Stimulated activated CD8-positive, alpha-beta memory T cell treated with anti-CD3 and anti-CD28 coated beads, Interleukin-12 subunit alpha, Interleukin-12 subunit beta, amount 100 ng/mL, for 4 hours (primary cell): ENCODE measurements around the gene PEX5L.
"Not testable (repeated sequence)": the region's sequence is repeated elsewhere in the genome, so short reads cannot be mapped to it uniquely, and the experiment has no call there.

Experiments used
- DNase-seq: peaks from one replicate; pipeline ENCODE4 v3.0.0-alpha.2; 2020; ENCODE audit warnings: low read depth

PEX5L gene

DNA sequence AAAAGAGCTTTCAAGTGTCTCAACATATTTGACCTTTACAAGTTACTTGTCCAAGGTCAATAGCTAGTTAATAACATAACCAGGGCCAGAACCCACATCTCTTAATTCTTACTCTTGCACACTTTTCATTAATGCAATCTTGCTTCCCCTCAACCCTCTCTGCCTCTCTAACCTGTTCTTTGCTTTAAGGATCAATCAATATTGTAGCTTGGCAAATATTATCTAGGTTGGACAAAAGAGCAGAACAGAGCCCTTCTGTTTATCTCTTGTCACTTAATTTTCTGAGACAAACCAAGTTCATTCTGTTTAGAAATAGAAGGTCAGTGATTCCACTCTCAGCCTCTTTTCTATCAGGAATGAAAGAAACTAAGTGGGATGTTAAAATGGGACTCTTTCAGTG is 203.4 kb downstream of the PEX5L start:
- DNase-seq, result no peak

GRCh38 chr3:179832333-179832854 is 204.3 kb downstream of the PEX5L start:
- no peak for DNase-seq

- no peak for DNase-seq
Measured at GRCh38 chr3:179829401-179829800, 207.3 kb downstream of the PEX5L start.

GRCh38 chr3:179828738-179829137 is 208.0 kb downstream of the PEX5L start:
- DNase-seq, result no peak

- DNase-seq, result no peak
Measured at GRCh38 chr3:179826247-179826637, 210.5 kb downstream of the PEX5L start.

- no peak for DNase-seq
Measured at GRCh38 chr3:179825527-179826246, 211.1 kb downstream of the PEX5L start.

GRCh38 chr3:179822296-179822695 is 214.4 kb downstream of the PEX5L start:
- no peak for DNase-seq

DNA sequence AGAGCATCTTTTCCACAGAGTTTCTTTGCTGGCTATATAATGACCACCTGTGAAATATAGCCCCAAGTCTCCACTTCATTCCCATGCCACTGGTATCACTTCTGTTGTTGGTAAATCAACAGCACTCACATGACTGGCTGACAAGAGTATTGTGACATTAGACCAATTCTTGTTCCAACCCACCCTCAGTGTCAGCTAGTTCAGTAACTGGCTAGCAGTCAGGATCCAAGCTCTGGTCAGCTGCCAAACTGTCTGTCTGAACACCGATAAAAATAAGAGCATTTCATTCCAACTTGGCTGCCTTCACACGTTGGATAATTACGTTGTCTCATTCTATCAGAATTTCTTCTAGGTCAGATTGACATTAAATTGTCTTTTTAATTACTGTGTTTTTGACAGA is 217.4 kb downstream of the PEX5L start:
- no peak for DNase-seq

GRCh38 chr3:179812096-179812382 is 224.7 kb downstream of the PEX5L start:
- DNase-seq, result no peak

DNA sequence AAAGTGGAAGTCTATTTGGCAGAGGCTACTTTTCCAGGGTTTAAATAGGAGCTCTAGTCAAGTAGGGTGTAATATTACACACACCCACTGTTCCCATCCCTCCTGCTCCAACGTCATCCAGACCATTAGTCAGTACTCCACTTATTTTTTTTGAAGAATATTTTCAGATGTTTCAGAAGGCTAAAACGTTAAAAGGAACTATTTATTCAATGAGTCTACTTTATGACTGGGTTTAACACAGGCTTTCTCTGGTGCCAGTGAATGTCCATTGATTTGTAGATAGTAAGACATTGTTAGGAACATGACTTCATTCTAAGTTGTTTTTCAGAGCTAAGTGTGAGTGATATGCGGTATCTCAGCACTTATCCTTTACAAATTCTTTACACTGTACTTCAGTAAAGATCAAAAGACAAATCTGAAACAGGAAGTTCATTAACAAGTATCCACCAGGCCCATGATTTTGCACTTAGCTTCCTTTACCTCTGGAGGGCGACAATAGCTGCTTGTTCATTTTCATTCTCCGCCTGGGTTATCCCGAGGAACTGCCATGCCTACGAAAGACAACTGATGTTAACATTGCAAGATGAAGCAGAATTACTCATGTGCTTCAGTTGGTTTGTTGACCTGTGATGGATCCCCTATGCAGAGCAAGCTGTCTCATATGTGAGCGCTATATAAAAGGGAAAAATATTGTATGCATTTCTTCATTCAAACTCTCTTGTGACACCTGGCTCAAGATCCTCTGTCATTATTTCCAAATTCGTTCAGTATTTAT is 225.2 kb downstream of the PEX5L start:
- DNase-seq, result no peak

GRCh38 chr3:179809639-179810038 is 227.1 kb downstream of the PEX5L start:
- DNase-seq, result no peak

GRCh38 chr3:179807588-179807987 is 229.1 kb downstream of the PEX5L start:
- DNase-seq, result no peak

- DNase-seq, result no peak
Measured at GRCh38 chr3:179806177-179806576, 230.6 kb downstream of the PEX5L start.

DNA sequence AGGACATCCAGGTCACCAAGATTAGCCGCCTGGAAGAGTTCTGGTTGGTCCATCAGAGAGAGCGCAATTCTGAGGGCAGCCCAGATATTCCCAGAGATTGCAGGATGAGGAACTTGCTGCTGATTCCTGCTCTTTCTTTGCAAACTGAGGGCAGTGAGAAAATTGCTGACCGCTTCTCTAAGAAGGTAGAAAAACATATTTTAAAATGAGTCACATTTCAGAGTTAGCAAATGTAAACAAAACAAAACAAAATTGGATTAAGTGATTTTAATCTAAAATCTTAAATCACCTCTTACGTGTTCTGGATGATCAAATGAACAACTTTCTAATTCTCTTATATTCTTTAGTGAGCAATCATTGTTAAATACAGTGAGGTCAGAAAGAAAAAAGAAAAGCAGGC is 234.9 kb downstream of the PEX5L start:
- DNase-seq, result no peak

DNA sequence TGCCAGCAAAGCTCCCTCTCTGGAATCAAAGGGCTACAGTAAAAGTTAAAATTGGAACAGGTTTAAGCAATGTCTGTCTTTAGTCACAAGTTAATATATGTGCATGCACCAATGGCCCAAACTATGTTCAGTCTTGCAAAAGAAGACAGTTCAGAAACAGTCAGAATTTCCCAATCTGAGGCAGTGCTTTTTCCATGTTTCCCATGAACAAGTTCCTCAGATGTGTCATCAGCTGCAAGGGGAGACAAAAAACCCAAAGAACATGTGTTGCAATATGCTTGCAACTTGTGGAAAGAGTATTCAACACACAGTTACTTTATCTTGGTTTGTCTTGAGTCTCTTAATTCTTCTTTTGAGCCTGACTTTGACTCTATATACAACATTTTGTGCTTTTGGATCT is 235.5 kb downstream of the PEX5L start:
- no peak for DNase-seq

GRCh38 chr3:179797192-179797591 is 239.5 kb downstream of the PEX5L start:
- DNase-seq, result no peak

- no peak for DNase-seq
Measured at GRCh38 chr3:179796421-179796820, 240.3 kb downstream of the PEX5L start.

GRCh38 chr3:179794355-179794754 is 242.4 kb downstream of the PEX5L start:
- no peak for DNase-seq

DNA sequence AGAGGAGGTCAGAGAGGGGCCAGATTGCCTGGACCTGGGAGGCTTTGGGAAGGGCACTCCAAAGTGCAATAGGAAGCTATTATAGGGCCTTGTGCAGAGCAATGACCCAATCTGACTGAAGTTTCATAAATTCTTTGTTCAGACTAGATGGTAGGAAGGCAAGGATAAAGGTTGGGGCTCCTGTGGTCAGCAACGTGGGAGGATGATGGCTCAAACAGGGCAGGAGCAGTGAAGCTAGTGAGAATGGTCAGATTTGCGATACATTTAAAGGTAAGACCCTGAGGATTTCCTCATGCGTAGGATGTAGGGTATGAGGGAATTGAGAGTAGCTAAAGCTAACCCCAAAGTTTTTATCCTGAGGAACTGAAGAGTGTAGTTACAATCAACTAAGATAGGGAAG is 244.9 kb downstream of the PEX5L start:
- DNase-seq, result no peak

DNA sequence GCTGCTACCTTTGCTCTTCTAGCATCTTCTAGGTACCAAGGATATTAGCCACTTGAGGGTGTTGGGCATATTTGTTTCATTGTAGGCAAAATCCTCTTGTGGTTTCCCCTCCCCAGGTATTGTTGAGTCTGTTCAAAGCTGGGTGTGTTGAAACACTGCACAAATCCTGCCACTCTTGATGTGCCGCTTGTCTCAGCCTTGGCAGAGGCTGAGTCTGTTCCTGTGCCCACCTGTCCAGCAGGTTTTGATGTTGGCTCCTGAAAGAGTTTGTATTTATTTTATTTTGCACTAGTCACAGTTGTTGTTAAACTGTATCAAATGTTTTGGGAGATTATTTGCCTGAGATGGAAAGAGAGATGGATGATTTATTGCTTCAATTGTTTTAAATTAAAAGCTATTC is 247.7 kb downstream of the PEX5L start:
- DNase-seq, result no peak

DNA sequence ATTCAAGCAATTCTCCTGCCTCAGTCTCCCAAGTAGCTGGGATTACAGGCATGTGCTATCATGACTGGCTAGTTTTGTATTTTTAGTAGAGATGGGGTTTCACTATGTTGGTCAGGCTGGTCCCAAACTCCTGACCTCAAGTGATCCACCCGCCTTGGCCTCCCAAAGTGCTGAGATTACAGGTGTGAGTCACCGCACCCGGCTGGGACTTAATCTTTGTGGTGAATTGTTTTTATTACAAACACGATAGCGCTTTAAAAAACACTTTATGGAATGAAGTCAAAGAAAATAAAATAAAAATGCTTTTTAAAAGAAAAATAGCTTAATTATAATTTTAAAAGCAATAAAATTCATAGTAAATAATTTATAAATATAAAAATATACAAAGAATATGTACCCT is 253.9 kb downstream of the PEX5L start:
- not testable (repeated sequence) for DNase-seq

DNA sequence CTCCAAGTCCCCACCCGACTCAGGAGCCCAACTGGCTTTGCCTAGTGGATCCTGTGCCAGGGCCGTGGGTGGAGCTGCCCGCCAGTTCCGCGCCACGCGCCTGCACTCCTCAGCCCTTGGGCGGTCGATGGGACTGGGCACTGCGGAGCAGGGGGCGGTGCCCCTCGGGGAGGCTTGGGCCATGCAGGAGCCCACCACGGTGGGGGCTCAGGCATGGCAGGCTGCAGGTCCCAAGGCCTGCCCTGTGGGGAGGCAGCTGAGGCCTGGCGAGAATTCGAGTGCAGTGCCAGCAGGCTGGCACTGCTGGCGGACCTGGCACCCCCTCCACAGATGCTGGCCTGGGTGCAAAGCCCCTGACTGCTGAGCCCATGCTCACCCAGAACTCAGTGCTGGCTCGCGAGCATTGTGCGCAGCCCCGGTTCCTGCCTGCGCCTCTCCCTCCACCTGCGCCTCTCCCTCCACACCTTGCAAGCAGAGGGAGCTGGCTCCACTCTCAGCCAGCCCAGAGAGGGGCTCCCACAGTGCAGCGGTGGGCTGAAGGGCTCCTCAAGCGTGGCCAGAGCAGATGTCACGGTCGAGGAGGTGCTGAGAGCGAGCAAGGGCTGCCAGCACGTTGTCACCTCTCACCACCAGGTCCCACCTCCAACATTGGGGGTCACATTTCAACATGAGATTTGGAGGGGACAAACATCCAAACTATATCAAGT is 261.2 kb downstream of the PEX5L start:
- no peak for DNase-seq

- DNase-seq, result no peak
Measured at GRCh38 chr3:179772297-179772696, 264.4 kb downstream of the PEX5L start.
